ENCODE data around the gene CYP2B6.

- TF ChIP-seq POLR2A (IDR thresholded peaks at IDR 0.05) (no peak), CTCF (IDR thresholded peaks at IDR 0.05) (no peak)
Observed at GRCh38 chr19:41001243-41001971, 10.3 kb downstream of the CYP2B6 start.
